IMR-90 (cell line): ENCODE data around the gene GTF2A1.

Experiments
- CTCF ChIP-seq: conservative IDR thresholded peaks from 2 replicates; pipeline ENCODE4 v1.5.1; 2012; ENCODE audit warnings: mild to moderate bottlenecking, low read depth, low read length, improper control_type of control experiment
- SMC3 ChIP-seq: fragments of 150-350 bp; IDR thresholded peaks from 2 replicates; pipeline ENCODE4 v1.6.1; 2016; ENCODE audit warnings: low read depth, mild to moderate bottlenecking, antibody characterized with exemption, low read length, moderate library complexity
- TF ChIP-seq, protein P1 (sequence below): fragments of 150-350 bp; IDR thresholded peaks from 2 replicates; pipeline ENCODE4 v1.6.1; 2017; ENCODE audit warnings: mild to moderate bottlenecking, antibody characterized with exemption, low read length, low read depth

DNA sequence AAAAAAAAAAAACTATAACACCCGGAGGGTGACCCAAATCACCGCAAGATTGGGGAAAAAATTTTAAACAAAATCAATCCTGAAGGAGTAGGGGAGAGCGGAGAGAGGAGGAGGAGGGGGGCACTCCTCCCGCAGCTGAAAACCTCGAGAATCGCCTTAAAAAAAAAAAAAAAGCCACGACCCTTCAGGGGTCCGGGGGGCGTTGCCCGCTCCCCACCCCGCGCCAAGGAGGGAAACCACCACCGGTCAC lies 254 bp downstream of the GTF2A1 start:
- no peak for TF ChIP-seq SMC3
- no peak for TF ChIP-seq CTCF
- TF ChIP-seq, protein P1, sequence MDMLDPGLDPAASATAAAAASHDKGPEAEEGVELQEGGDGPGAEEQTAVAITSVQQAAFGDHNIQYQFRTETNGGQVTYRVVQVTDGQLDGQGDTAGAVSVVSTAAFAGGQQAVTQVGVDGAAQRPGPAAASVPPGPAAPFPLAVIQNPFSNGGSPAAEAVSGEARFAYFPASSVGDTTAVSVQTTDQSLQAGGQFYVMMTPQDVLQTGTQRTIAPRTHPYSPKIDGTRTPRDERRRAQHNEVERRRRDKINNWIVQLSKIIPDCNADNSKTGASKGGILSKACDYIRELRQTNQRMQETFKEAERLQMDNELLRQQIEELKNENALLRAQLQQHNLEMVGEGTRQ, result no peak
